Occipital lobe (tissue), 2 donors: ENCODE measurements around the gene HEXIM2. TPM values are rescaled to one million over a fixed set of nuclear protein-coding genes. Genes with fewer than 3 reads are reported as not detected.

ENCODE experiments used
- small RNA-seq: library from RNA; depleted of rRNA; stranded (forward); fragments of <200 nt; gene quantifications from one replicate; pipeline ENCODE3, GENCODE V24; 2014
- total RNA-seq: library from RNA; depleted of rRNA; stranded (reverse); fragments of >200 nt; gene quantifications from one replicate; pipeline ENCODE4 v1.2.3, GENCODE V29; 2014

The HEXIM2 gene
- total RNA-seq, 1 donor from 2014 or later = 8.1 TPM

Small RNAs within 50 kb of the gene (small RNA-seq; reads per million reads assigned to genes)
- gene MIR6784 = not detected

Other genes with a start within 250 kb of the HEXIM2 start
- 708 TPM for gene GFAP, start 246.4 kb upstream of the HEXIM2 start, total RNA-seq
- gene KIF18B, start 214.1 kb upstream of the HEXIM2 start, total RNA-seq = 0.16 TPM
- gene C1QL1, start 193.6 kb upstream of the HEXIM2 start, total RNA-seq = 4.1 TPM
- gene DCAKD, start 110.2 kb upstream of the HEXIM2 start, total RNA-seq = 47.6 TPM
- 27.9 TPM for gene NMT1, start 100.6 kb upstream of the HEXIM2 start, total RNA-seq
- 3.1 TPM for gene PLCD3, start 29.4 kb upstream of the HEXIM2 start, total RNA-seq
- 3.0 TPM for gene ACBD4, start 26.2 kb upstream of the HEXIM2 start, total RNA-seq
- gene HEXIM1, start 13.4 kb upstream of the HEXIM2 start, total RNA-seq = 8.0 TPM
- 1.9 TPM for gene FMNL1, start 60.0 kb downstream of the HEXIM2 start, total RNA-seq
- gene SPATA32, start 100.2 kb downstream of the HEXIM2 start, total RNA-seq = not detected
- 1.2 TPM for gene MAP3K14, start 155.1 kb downstream of the HEXIM2 start, total RNA-seq